HG03060 (cell line): ENCODE measurements around the gene NRSN2.
A peak's percentile ranks its signal among the peaks of the same experiment; 100 is the strongest.
"Not testable (repeated sequence)": the region's sequence is repeated elsewhere in the genome, so short reads cannot be mapped to it uniquely, and the experiment has no call there.

Experiments
- ATAC-seq: cut with Tn5 transposase; IDR thresholded peaks from one replicate; pipeline ENCODE4 v1.9.1; 2021; ENCODE audit warnings: low read depth, moderate number of reproducible peaks; ENCODE audit not compliant: unreplicated experiment

The NRSN2 gene

GRCh38 chr20:324177-325044 is 22.5 kb upstream of the NRSN2 start:
- ATAC-seq: peak; percentile 35

GRCh38 chr20:325045-325888 is 21.6 kb upstream of the NRSN2 start, which contains the start of gene SOX12:
TSS of gene SOX12 (plus strand) at chr20:325552. CDS start at chr20:325925, 373 bp downstream.
- peak; percentile 42 for ATAC-seq

GRCh38 chr20:325889-326644 is 20.8 kb upstream of the NRSN2 start:
- ATAC-seq: no peak

- no peak for ATAC-seq
Observed at GRCh38 chr20:326645-327185, 20.2 kb upstream of the NRSN2 start.

- ATAC-seq: no peak
Observed at GRCh38 chr20:327186-328026, 19.5 kb upstream of the NRSN2 start.

GRCh38 chr20:328027-328974 is 18.6 kb upstream of the NRSN2 start:
- ATAC-seq: no peak

GRCh38 chr20:328975-329695 is 17.8 kb upstream of the NRSN2 start:
- ATAC-seq: no peak

- no peak for ATAC-seq
Observed at GRCh38 chr20:329851-330232, 17.1 kb upstream of the NRSN2 start.

GRCh38 chr20:330233-331149 is 16.4 kb upstream of the NRSN2 start:
- ATAC-seq: no peak

DNA sequence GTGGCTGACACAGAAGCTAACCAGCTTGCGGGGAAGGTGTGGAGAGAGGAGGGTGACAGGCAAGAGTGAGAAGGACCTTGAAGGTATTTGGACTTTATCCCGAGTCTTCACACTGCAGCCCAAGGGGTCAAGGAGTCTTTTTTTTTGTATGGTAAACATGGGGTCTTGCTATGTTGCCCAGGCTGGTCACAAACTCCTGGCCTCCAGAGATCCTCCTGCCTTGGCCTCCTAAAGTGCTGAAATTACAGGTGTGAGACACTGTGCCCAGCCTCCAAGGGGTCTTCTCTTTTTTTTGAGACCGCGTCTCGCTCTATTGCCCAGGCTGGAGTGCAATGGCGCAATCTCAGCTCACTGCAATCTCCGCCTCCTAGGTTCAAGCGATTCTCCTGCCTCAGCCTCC is 12.3 kb upstream of the NRSN2 start:
- ATAC-seq: no peak

GRCh38 chr20:336040-336439 is 10.9 kb upstream of the NRSN2 start:
- not testable (repeated sequence) for ATAC-seq

- ATAC-seq: no peak
Observed at GRCh38 chr20:341682-342081, 5.2 kb upstream of the NRSN2 start.

DNA sequence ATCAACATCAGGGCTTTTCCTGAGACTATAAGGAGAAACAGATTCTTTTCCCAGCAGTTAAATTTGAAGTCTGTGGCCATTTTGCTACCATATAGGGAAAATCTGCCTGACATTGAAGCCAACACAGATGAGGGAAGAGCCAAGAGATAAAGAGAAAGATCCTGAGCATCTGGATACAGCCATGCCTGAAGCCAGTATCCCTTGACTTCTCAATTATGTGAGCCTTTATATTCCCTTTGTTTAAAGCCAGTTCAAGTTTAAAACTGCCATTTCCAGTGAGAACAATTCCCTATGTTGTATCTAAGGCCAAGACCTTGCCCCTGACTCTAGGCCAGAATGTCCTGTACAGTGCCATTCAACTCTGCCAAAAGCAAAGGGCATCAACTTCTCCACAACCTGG is 3.8 kb upstream of the NRSN2 start:
- no peak for ATAC-seq

GRCh38 chr20:346033-346639 is 775 bp upstream of the NRSN2 start:
- no peak for ATAC-seq

DNA sequence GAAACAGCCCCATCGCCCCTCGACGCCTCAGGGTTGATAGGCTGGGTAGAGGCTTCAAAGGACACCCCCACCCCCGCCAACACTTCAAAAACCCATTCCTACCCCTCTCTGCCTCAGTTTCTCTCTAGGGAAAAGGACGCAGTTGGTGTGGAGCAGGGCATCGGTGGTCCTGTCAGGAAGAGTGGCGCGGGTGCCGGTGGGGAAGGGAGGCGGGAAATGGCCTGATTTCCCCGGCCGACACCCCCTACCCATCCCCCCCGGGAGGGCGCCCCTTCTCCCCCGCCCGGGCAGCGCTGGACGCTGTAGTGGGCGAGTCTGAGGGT is 367 bp downstream of the NRSN2 start:
- no peak for ATAC-seq

DNA sequence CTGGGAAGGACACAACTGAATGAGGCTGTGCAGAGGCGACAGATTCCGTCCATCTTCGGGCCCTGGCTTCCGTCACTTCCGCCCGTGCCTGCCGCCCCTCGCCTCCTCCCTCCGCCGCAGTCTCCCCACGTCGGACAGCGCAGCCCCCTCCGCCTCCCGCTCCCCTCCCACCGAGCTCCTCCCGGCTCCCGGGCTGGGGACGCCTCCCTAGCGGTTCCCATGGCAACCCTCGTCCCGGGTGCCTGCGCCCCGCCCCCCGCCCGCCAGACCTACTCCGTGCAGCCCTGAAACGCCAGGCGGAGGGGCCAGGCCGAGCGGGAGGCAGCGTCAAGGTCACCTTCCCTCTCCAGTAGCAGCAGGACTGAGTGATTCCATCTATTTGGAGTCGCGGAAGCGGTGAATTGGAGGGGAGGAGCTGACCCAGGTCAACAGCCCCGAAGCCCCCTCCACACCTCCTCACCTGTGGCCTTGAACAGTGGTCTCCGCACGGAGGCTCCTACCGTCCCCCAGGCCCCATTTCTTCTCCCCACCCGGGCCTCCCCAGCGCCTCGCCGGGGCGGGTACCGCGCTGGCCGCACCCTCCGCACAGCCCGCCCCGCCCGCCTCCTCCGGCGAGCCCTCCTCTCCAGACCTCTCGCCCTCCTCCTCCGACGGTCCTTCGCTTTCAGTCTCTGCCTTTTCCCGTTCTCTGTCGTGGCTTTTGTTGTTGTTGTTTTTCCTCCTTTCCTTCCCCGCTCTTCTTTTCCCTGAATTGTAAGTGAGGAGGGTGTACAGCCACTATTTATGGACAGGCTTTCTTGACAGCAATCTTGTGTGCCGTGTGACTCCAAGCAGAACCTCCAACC is 951 bp downstream of the NRSN2 start:
- no peak for ATAC-seq
